Left ventricle myocardium superior (tissue), 1 donor: ENCODE measurements around the gene HPS4. TPM values are rescaled to one million over a fixed set of nuclear protein-coding genes. Genes with fewer than 3 reads are reported as not detected.
A peak's percentile ranks its signal among the peaks of the same experiment; 100 is the strongest.

Experiments used
- ATAC-seq: fragments of 200-7000 bp; cut with Tn5 transposase; one replicate; pipeline ENCODE4 v1.9.1; 2020; ENCODE audit warnings: mild to moderate bottlenecking, moderate library complexity
- DNase-seq: peaks from one replicate; pipeline ENCODE4 v3.0.0-alpha.2; 2020
- intact Hi-C: fragments of 100-400 bp; cut with micrococcal nuclease; formaldehyde crosslinking; loops from one replicate; pipeline ENCODE4 v1.11.0; 2022
- total RNA-seq: library from RNA; stranded (reverse); fragmentation: NEBNext Ultra II Directional; extraction: Animal tissue kit (Norgen Biotek cat#: 25700); gene quantifications from one replicate; pipeline ENCODE4 v1.2.1, GENCODE V29; 2021
- donor health status: DM: no; HTN: yes; CAD: no; lungs with severe emphysema.

HPS4 gene
- total RNA-seq, 1 donor from 2014 or later: 10.0 TPM

- DNase-seq: no peak
- intact Hi-C loops: no loop called here
- ATAC-seq: no peak
These were observed 6.2 kb downstream of the HPS4 start for GRCh38 chr22:26477341-26477731.

- DNase-seq: no peak
- intact Hi-C loops: no loop called here
- no peak for ATAC-seq
These were observed 6.8 kb downstream of the HPS4 start for GRCh38 chr22:26476705-26477340.

- no peak for ATAC-seq
- no peak for DNase-seq
- intact Hi-C loops: no loop called here
These were observed 8.9 kb downstream of the HPS4 start for GRCh38 chr22:26474682-26475081.

GRCh38 chr22:26471522-26471921, 12.1 kb downstream of the HPS4 start:
- intact Hi-C loops: no loop called here
- DNase-seq: no peak
- ATAC-seq: no peak

- intact Hi-C loops: no loop called here
- ATAC-seq: no peak
These were observed 12.8 kb downstream of the HPS4 start for GRCh38 chr22:26470807-26471206.

GRCh38 chr22:26466196-26466595, 17.4 kb downstream of the HPS4 start:
- intact Hi-C loops: no loop called here
- ATAC-seq: no peak
- DNase-seq: no peak

More at GRCh38 chr22:26470807-26471206, 12.8 kb downstream of the HPS4 start:
- no peak for DNase-seq

- DNase-seq: peak; percentile 42
- intact Hi-C loops: no loop called here
- ATAC-seq: peak; percentile 58
These were observed 19.3 kb downstream of the HPS4 start for GRCh38 chr22:26464312-26464711.

- intact Hi-C loops: no loop called here
- ATAC-seq: no peak
- DNase-seq: no peak
These were observed 19.9 kb downstream of the HPS4 start for GRCh38 chr22:26463688-26464087.

- intact Hi-C loops: no loop called here
- no peak for ATAC-seq
- DNase-seq: no peak
These were observed 20.4 kb downstream of the HPS4 start for GRCh38 chr22:26463101-26463661.

- intact Hi-C loops: no loop called here
- DNase-seq (no peak), ATAC-seq (no peak)
These were observed 20.9 kb downstream of the HPS4 start for GRCh38 chr22:26462641-26463040.

GRCh38 chr22:26462051-26462450, 21.5 kb downstream of the HPS4 start:
- no peak for DNase-seq
- intact Hi-C loops: no loop called here
- no peak for ATAC-seq

- intact Hi-C loops: no loop called here
- DNase-seq (peak; percentile 68), ATAC-seq (peak; percentile 70)
These were observed 22.3 kb downstream of the HPS4 start for GRCh38 chr22:26461188-26461810.

GRCh38 chr22:26460202-26460601, 23.4 kb downstream of the HPS4 start:
- intact Hi-C loops: no loop called here
- ATAC-seq (no peak), DNase-seq (no peak)

- no peak for ATAC-seq
- intact Hi-C loops: no loop called here
- DNase-seq: no peak
These were observed 25.8 kb downstream of the HPS4 start for GRCh38 chr22:26457661-26458272.

GRCh38 chr22:26453812-26454500, 29.6 kb downstream of the HPS4 start:
- ATAC-seq (no peak), DNase-seq (no peak)
- intact Hi-C loops: no loop called here

GRCh38 chr22:26453216-26453615, 30.4 kb downstream of the HPS4 start:
- intact Hi-C loops: no loop called here
- no peak for DNase-seq
- no peak for ATAC-seq

GRCh38 chr22:26452236-26453016, 31.2 kb downstream of the HPS4 start:
- no peak for DNase-seq
- ATAC-seq: no peak
- intact Hi-C loops: no loop called here

GRCh38 chr22:26450453-26451185, 33.0 kb downstream of the HPS4 start:
- ATAC-seq: no peak
- intact Hi-C loops: no loop called here
- no peak for DNase-seq

- no peak for ATAC-seq
- intact Hi-C loops: no loop called here
- DNase-seq: no peak
These were observed 34.6 kb downstream of the HPS4 start for GRCh38 chr22:26448941-26449340.
